Naive B cell (primary cell): ENCODE measurements around the gene CRYBA4. TPM values are rescaled to one million over a fixed set of nuclear protein-coding genes. Genes with fewer than 3 reads are reported as not detected.

Experiments used
- ATAC-seq, 2 donors: fragments of 150-1000 bp; cut with Tn5 transposase; 2 replicates each; pipeline ENCODE4 v1.10.0; 2021; ENCODE audit warnings: low read depth in 2 of 2, mild to moderate bottlenecking in 2 of 2, moderate library complexity in 2 of 2
- DNase-seq: peaks from one replicate; pipeline ENCODE4 v3.0.0; 2022
- H3K27ac Mint-ChIP-seq, 6 donors: one replicate each; pipeline ENCODE4 v1.8.0; 2020 to 2022; ENCODE audit warnings: mild to moderate bottlenecking in 6 of 6, mixed read lengths in 6 of 6, moderate library complexity in 5 of 6, inconsistent platforms in 2 of 6
- H3K27me3 Mint-ChIP-seq, 3 donors: one replicate each; pipeline ENCODE4 v1.8.0; 2021 to 2022; ENCODE audit warnings: mixed read lengths in 3 of 3, mild to moderate bottlenecking in 1 of 3
- H3K36me3 Mint-ChIP-seq, 2 donors: one replicate each; pipeline ENCODE4 v1.8.0; 2020 to 2022; ENCODE audit warnings: mixed read lengths in 2 of 2, inconsistent platforms in 1 of 2, mild to moderate bottlenecking in 1 of 2
- H3K4me1 Mint-ChIP-seq, 3 donors: one replicate each; pipeline ENCODE4 v1.8.0; 2020 to 2022; ENCODE audit warnings: mixed read lengths in 3 of 3, inconsistent platforms in 1 of 3, mild to moderate bottlenecking in 1 of 3, moderate library complexity in 1 of 3
- H3K4me3 Mint-ChIP-seq, 8 donors: one replicate each; pipeline ENCODE4 v1.8.0; 2020 to 2022; ENCODE audit warnings: mild to moderate bottlenecking in 8 of 8, mixed read lengths in 8 of 8, moderate library complexity in 8 of 8, inconsistent platforms in 2 of 8
- H3K9me3 Mint-ChIP-seq, 7 donors: one replicate each; pipeline ENCODE4 v1.8.0; 2020 to 2022; ENCODE audit warnings: mixed read lengths in 7 of 7, mild to moderate bottlenecking in 5 of 7, inconsistent platforms in 2 of 7, moderate library complexity in 1 of 7
- polyA plus RNA-seq, 6 donors: library from polyadenylated mRNA; unstranded; fragments of 300-500 nt; fragmentation: Illumina TruSeq; gene quantifications; one replicate each; pipeline ENCODE4 v1.2.3, GENCODE V29; 2021; ENCODE audit warnings: low read depth in 6 of 6

The CRYBA4 gene
- polyA plus RNA-seq, 6 donors from 2014 or later = not detected

DNA sequence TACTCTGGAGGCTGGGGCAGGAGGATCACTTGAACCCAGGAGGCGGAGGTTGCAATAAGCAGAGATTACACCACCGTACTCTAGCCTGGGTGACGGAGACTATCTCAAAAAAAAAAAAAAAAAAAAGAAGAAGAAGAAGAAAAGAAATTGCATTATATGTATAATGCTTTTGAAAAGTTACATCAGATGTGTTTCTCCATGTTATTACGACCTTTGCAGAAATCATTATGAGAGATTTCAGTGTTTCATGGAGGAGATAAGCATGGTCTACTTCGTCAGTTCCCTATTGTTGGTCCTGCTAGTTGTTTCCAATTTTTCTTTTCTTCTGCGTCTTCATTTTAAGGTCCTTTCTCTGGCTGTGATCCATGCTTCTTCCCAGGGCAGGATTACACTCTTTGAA lies 38.6 kb downstream of the CRYBA4 start:
- Mint-ChIP-seq H3K36me3 (no peaks in the 10 kb centered on the region), H3K4me1 (peaks cover 28 to 32% (median 32%) of the 10 kb centered on the region in 3 donors), H3K9me3 (no peaks in the 10 kb centered on the region), H3K4me3 (no peak overlapping the region), H3K27me3 (peaks cover 22 to 46% (median 34%) of the 10 kb centered on the region in 3 donors), H3K27ac (no peak overlapping the region)
- no peak for ATAC-seq
- DNase-seq = no peak

DNA sequence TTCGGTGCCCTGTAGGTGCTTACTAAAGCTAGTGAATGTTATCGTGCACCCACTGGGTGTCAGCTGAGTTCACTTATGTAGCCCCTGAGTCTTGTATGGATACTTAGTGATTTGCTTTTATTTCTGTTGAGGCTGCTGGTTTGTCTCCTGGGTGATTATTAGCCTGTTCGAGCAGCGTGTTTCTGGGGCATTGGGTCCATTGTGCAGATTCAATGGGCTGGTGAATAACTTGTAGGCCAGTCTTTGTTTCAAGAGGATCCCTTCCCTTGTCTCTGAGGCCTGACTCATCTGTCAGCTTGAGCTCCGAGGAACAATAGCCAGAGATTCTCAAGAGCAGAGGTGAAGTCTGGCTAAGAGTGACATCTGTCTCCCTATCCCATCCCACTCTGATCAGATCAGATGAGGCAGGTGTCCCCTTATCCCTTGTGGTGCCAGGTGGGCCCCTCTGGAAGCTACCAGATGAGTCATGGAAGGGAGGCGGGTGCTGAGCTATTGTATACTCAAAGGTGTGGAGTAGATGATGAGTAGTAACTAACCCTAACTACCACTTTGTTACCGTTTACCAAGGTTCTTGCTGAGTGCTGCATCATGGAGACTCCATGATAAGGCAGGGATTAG lies 39.3 kb downstream of the CRYBA4 start:
- Mint-ChIP-seq H3K27me3 (peaks cover 22 to 46% (median 34%) of the 10 kb centered on the region in 3 donors), H3K36me3 (no peaks in the 10 kb centered on the region), H3K27ac (no peak overlapping the region), H3K4me3 (peak overlapping the region in 1 of 8 donors; percentile 26), H3K9me3 (no peaks in the 10 kb centered on the region), H3K4me1 (peaks cover 35 to 37% (median 36%) of the 10 kb centered on the region in 3 donors)
- ATAC-seq = no peak
- DNase-seq = no peak

DNA sequence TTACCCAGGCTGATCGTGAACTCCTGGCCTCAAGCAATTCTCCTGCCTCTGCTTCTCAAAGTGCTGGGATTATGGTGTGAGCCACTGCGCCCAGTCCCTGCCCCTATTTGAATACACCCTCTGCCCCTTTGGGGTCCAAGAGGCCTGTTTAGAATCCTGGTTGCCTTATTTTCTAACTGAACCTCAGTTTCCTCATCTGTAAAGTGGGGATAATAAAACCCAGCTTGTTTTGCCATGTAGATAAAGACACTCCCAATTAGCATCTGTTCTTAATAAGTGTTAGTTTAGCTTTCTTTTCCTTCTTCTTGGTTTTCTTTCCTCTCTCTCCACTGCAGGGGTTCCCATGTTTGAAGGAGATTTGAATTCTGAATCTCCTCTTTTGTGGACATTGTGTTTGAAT lies 40.4 kb downstream of the CRYBA4 start:
- ATAC-seq = no peak
- no peaks in the 10 kb centered on the region for H3K36me3 Mint-ChIP-seq
- H3K4me3 Mint-ChIP-seq = no peak overlapping the region

DNA sequence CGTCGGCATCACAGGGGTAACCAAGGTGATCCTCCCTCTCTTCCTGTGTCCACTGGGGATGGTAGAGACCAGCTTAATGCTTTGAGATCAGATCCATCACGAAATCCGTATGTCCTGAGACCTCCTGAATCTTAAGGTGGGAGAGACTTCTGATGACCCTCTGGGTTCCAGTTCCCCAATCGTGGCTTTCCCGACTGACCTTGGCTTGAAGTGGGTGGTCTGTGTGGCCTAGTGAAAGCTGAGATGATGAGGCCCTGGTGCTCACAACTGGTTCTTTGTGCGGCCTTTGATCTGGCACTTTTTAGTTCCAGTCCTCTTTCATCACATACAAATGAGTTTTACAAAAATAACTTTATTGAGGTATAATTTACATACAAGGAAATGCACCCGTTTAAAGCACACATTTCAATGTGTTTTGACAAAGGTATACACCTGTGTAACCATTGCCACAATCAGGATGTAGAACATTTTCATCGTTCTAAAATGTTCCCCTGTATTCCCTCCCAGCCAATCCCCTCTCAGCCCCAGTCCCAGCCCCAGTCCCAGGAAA lies 41.7 kb downstream of the CRYBA4 start:
- ATAC-seq = no peak
- Mint-ChIP-seq H3K4me1 (peaks cover 26 to 42% (median 35%) of the 10 kb centered on the region in 3 donors), H3K27ac (no peak overlapping the region), H3K36me3 (no peaks in the 10 kb centered on the region), H3K4me3 (no peak overlapping the region), H3K27me3 (peaks cover 7 to 28% (median 15%) of the 10 kb centered on the region in 3 donors), H3K9me3 (no peaks in the 10 kb centered on the region)
- DNase-seq = no peak

More for the DNA sequence above, 40.4 kb downstream of the CRYBA4 start:
- Mint-ChIP-seq H3K27ac (no peak overlapping the region), H3K27me3 (peaks cover 17 to 40% (median 28%) of the 10 kb centered on the region in 3 donors), H3K4me1 (peaks cover 32 to 40% (median 35%) of the 10 kb centered on the region in 3 donors), H3K9me3 (no peaks in the 10 kb centered on the region)
- no peak for DNase-seq

DNA sequence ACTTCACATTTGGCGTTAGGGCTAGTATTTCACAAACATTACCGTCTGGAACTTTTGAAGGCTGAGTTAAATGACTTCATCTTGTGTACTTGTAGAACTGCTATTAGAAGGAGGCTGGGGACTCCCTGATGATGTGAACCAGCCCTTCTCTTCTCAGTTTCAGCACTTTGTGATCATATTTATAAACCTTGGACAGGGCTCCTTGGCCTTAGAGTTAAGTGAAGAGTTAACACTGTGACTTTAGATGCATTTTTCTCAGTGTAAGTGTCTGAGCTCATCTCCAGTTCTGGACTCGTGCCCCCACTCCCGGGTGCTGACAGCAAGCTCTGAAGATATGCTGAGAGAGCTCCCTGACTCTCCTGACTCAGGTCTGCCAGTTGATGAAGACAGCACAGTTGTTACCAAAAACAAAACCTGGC lies 44.1 kb downstream of the CRYBA4 start:
- no peak for ATAC-seq
- H3K4me3 Mint-ChIP-seq = no peak overlapping the region
- no peaks in the 10 kb centered on the region for H3K36me3 Mint-ChIP-seq
- DNase-seq = no peak
- peaks cover 24 to 56% (median 46%) of the 10 kb centered on the region in 3 donors for H3K4me1 Mint-ChIP-seq
- H3K9me3 Mint-ChIP-seq = no peaks in the 10 kb centered on the region
- H3K27me3 Mint-ChIP-seq = peaks cover 0 to 14% (median 5%) of the 10 kb centered on the region in 3 donors
- no peak overlapping the region for H3K27ac Mint-ChIP-seq

DNA sequence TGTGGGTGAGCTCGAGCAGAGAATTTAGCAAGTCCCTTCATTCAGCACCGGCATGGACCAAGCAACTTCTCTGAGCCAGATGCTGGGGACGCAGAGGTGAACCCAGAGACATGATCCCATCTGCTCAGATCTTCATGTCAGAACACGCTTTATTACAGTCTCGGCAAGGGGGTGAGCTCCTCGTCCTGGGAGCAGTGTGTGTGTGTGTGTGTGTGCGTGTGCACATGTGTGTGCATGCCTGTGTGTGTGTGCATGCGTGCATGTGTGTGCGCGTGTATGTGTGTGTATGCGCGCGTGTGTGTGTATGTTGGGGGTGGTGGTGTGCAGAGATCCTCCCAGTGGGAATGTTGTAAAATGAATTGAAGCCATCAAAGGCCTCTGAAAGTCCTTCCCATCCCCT lies 45.4 kb downstream of the CRYBA4 start:
- DNase-seq (no peak), ATAC-seq (no peak)
- peak overlapping the region in 2 of 6 donors; percentile 72 to 74 for H3K27ac Mint-ChIP-seq
- H3K27me3 Mint-ChIP-seq = peaks cover 0 to 5% (median 0%) of the 10 kb centered on the region in 3 donors
- H3K9me3 Mint-ChIP-seq = no peaks in the 10 kb centered on the region
- H3K36me3 Mint-ChIP-seq = no peaks in the 10 kb centered on the region
- H3K4me3 Mint-ChIP-seq = peak overlapping the region in 1 of 8 donors; percentile 32
- H3K4me1 Mint-ChIP-seq = peaks cover 36 to 70% (median 58%) of the 10 kb centered on the region in 3 donors

DNA sequence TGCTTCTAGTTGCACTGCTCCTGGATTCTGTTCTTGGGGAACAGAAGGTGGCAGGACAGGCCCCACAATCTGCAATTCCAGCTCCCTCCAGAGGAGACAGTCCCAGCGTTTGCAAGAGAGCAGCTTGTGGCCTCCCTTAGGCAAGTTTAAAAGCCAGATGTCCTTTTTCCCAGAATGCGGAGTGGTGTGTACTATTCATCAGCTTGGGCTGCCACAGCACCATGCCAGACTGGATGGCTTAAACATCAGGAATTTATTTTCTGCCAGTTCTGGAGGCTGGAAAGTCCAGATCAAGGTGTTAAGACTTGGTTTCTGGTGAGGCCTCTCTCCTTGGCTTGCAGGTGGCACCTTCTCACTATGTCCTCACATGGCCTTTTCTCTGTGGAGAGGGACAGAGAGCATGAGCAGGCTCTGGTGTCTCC lies 47.3 kb downstream of the CRYBA4 start:
- Mint-ChIP-seq H3K9me3 (peaks cover 0 to 2% (median 0%) of the 10 kb centered on the region in 7 donors), H3K27me3 (no peaks in the 10 kb centered on the region), H3K36me3 (no peaks in the 10 kb centered on the region), H3K27ac (peak overlapping the region in 4 of 6 donors; percentile 59 to 99 (median 86)), H3K4me3 (no peak overlapping the region), H3K4me1 (peaks cover 51 to 89% (median 78%) of the 10 kb centered on the region in 3 donors)
- ATAC-seq (no peak), DNase-seq (no peak)

DNA sequence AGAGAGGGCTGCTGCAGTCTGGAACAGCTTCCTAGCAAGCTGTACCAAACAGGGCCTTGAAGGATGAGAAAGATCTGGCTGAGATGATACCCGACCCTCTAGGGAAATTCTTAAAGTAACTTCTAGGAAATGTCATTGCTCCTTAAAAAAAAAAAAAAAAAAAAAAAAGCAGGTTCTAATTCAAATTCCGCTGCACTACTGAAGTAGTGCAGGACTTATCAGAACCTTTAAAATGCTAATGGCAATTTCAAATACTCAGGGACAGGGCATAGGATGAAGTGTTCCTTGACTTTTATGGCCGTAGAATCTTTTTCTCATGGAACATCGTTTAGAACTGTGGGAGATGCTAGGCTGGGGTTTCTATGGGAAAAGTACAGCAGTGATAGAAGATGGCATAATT lies 48.7 kb downstream of the CRYBA4 start:
- no peak for ATAC-seq
- Mint-ChIP-seq H3K27me3 (no peaks in the 10 kb centered on the region), H3K4me1 (peaks cover 59 to 95% (median 84%) of the 10 kb centered on the region in 3 donors)

DNA sequence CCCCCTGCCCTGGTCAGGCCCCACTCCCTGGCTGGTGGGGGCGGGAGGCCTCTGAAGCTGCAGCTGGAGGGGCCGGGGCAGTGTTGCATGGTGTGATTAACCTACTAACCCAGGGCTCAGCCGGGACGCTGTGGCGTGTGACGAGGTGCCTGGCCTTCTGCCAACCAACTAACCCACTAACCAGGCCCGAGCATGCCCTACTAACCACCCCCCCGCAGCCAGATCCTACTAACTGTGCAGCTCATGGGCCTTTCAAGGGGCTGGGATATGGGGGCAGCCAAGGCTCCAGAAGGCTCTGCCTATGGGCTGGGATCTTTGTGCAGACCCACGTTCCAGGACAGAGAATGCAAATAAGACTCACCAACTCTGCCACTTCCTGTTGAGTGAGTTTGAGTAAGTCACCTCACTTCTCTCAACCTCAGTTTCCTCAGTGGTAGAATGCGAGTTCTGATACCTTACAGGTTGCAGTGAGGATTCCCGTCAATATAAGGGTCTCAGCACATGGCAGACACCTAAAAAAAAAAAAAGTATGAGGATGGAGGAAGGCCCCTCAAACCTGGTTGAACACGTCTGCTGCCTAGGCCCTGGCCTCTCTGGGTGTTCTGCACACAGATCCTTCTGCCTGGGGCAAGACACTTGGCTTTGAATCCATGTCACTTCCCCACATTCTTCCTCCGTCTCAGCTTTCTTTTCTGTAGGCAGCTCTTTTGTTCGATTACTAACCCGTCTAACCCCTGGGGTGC lies 49.7 kb downstream of the CRYBA4 start:
- no peaks in the 10 kb centered on the region for H3K27me3 Mint-ChIP-seq
- peak; percentile 26 to 45 for ATAC-seq
- H3K27ac Mint-ChIP-seq = peak overlapping the region; percentile 3 to 100 (median 98)

More for the DNA sequence above, 48.7 kb downstream of the CRYBA4 start:
- no peaks in the 10 kb centered on the region for H3K36me3 Mint-ChIP-seq
- H3K4me3 Mint-ChIP-seq = peak overlapping the region in 6 of 8 donors; percentile 77 to 99 (median 98)
- H3K27ac Mint-ChIP-seq = peak overlapping the region in 4 of 6 donors; percentile 82 to 99 (median 90)
- peaks cover 0 to 2% (median 0%) of the 10 kb centered on the region in 7 donors for H3K9me3 Mint-ChIP-seq
- no peak for DNase-seq

DNA sequence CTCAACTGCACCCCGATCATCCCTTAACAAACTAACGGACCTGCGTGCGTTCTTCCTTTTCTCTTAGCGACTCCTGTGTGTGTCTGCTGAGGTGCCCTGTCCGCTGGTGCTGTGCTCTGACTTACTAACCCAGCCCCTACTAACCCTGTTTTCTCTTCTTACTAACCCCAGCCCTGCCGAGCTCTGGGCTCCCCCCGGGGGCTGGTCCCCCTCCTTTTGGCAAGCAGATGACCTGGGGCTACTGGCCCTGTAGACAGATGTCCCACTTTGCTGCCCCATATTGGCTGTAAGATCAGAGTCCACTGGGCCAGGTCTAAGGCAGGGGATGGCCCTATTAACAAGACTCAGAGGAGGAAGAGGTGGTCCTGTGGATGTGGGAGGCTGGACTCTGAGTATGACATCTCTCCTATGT lies 50.3 kb downstream of the CRYBA4 start:
- Mint-ChIP-seq H3K27ac (peak overlapping the region; percentile 98 to 100 (median 99)), H3K36me3 (no peaks in the 10 kb centered on the region), H3K27me3 (no peaks in the 10 kb centered on the region), H3K4me1 (peaks cover 61 to 91% (median 87%) of the 10 kb centered on the region in 3 donors), H3K4me3 (peak overlapping the region; percentile 97 to 99 (median 98)), H3K9me3 (peaks cover 0 to 2% (median 0%) of the 10 kb centered on the region in 7 donors)
- DNase-seq (no peak), ATAC-seq (peak; percentile 7 to 10)

More for the DNA sequence above, 49.7 kb downstream of the CRYBA4 start:
- peaks cover 61 to 96% (median 88%) of the 10 kb centered on the region in 3 donors for H3K4me1 Mint-ChIP-seq
- peak overlapping the region; percentile 23 to 99 (median 98) for H3K4me3 Mint-ChIP-seq
- DNase-seq = peak; percentile 51
- no peaks in the 10 kb centered on the region for H3K36me3 Mint-ChIP-seq
- H3K9me3 Mint-ChIP-seq = peaks cover 0 to 2% (median 0%) of the 10 kb centered on the region in 7 donors

DNA sequence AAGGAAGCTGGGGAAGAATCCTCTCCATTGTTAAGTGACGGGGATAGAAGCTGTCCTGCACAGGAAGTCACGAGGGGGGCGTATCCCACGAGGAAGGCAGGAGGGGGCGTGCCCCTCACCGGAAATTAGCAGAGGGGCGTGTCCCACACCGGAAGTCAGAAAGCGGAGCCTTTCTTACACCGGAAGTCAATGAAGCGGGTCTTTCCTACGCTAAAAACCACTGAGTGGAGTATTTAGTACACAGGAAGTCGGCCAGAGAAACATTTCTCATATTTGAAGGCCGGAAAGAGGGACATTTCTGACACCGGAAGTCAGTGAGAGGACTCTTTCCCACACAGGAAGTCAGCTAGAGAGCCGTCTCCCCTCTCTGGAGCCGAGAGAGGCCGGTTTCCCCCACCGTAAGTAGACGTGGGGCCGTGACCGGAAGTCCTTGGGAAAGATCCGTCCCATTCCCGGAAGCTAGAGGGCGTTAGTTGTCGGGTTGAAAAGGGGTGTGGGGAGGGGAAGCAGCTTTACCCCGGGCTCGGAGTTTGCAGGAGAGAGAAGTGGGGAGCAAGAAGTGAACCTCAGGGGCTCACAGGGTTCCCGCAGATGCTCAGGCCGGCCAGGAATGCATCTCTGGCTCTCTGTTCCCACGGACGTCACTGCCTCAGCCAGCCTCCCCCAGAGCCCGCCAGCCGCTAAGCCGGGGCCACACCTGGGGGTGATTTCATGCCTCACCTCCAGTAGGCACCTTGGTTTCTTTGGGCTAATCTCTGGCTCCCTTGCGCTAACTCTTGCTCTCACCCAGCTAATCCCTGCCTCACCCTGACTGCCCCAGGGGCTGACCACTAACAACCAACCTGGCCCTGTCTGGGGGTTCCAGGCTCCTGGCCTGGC lies 51.1 kb downstream of the CRYBA4 start:
- DNase-seq (peak; percentile 87), ATAC-seq (peak; percentile 79 to 82)
- H3K36me3 Mint-ChIP-seq = no peaks in the 10 kb centered on the region
- H3K4me3 Mint-ChIP-seq = peak overlapping the region; percentile 97 to 99 (median 98)
- H3K27me3 Mint-ChIP-seq = no peaks in the 10 kb centered on the region
- peaks cover 0 to 2% (median 0%) of the 10 kb centered on the region in 7 donors for H3K9me3 Mint-ChIP-seq
- H3K27ac Mint-ChIP-seq = peak overlapping the region; percentile 98 to 100 (median 99)
- peaks cover 60 to 88% (median 86%) of the 10 kb centered on the region in 3 donors for H3K4me1 Mint-ChIP-seq

DNA sequence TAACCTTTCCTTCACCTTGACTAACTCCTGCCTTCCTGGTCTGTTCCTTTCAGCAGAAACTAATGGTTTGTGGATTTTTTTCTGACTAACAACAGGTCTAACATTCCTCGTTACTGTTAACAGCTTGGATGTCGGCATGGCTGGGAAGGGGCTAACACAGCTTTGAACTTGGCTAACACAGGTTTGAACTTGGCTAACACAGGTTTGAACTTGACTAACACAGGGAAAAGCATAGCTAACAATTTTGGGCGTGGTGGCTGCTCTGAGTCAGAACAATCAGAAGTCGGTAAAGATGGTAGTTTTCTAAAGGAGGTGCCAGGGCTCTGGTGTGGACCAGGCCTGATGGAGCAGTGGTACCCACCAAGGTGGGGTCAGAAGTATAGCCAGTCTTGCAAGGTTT lies 51.7 kb downstream of the CRYBA4 start:
- ATAC-seq (no peak), DNase-seq (no peak)
- H3K27me3 Mint-ChIP-seq = no peaks in the 10 kb centered on the region
- H3K4me1 Mint-ChIP-seq = peaks cover 66 to 89% (median 86%) of the 10 kb centered on the region in 3 donors
- no peaks in the 10 kb centered on the region for H3K36me3 Mint-ChIP-seq
- H3K4me3 Mint-ChIP-seq = peak overlapping the region; percentile 97 to 99 (median 98)
- peaks cover 0 to 2% (median 0%) of the 10 kb centered on the region in 7 donors for H3K9me3 Mint-ChIP-seq
- H3K27ac Mint-ChIP-seq = peak overlapping the region; percentile 98 to 100 (median 99)
